PFSK-1 (cell line): ENCODE measurements around the gene MYO1C.

ENCODE experiments used
- POLR2AphosphoS5 ChIP-seq: IDR thresholded peaks from 2 replicates; pipeline ENCODE4 v1.6.1; 2012; ENCODE audit warnings: low read depth, mild to moderate bottlenecking, control low read depth, low read length, moderate library complexity
- REST ChIP-seq, 2 experiments: IDR thresholded peaks; 2 replicates each; pipeline versions ENCODE4 v1.6.1 to v1.8.0; 2011 to 2012; ENCODE audit warnings: low read depth in 2 of 2, low read length in 2 of 2, control low read depth in 1 of 2, inconsistent platforms in 1 of 2, mild to moderate bottlenecking in 1 of 2, moderate library complexity in 1 of 2; ENCODE audit not compliant: insufficient read depth in 1 of 2

- no peak for TF ChIP-seq REST (IDR thresholded peaks at IDR 0.05; ENCODE audit: insufficient read depth in 1 of 2, low read depth in 2 of 2, low read length in 2 of 2)
- no peak for TF ChIP-seq POLR2AphosphoS5
Observed at GRCh38 chr17:1471911-1472821, 20.3 kb downstream of the MYO1C start.
